Measurements from ENCODE around the gene GPM6B. TPM values are rescaled to one million over a fixed set of nuclear protein-coding genes. Genes with fewer than 3 reads are reported as not detected.

GPM6B gene
- total RNA-seq, 1 donor from 2014 or later = 6.2 TPM

DNA sequence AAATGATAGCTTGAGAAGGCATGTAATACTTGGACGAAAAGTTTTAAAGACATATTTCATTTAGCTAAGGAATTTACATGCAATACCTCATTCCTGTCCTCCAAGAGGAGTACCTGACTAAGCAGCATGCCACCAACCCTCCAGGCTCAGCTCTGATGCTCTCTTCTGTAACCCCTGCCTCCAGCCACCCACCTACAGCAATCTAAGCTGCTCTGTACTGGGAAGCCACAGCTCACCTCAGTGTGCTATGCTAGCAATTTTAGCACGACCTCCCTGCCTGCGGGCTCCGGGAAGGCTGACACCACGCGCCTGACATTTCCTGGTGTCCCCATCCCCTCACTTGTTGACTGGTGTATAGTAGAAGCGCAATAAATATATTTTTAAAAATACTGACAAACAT is 23.2 kb upstream of the GPM6B start:
- TF ChIP-seq, protein P1, sequence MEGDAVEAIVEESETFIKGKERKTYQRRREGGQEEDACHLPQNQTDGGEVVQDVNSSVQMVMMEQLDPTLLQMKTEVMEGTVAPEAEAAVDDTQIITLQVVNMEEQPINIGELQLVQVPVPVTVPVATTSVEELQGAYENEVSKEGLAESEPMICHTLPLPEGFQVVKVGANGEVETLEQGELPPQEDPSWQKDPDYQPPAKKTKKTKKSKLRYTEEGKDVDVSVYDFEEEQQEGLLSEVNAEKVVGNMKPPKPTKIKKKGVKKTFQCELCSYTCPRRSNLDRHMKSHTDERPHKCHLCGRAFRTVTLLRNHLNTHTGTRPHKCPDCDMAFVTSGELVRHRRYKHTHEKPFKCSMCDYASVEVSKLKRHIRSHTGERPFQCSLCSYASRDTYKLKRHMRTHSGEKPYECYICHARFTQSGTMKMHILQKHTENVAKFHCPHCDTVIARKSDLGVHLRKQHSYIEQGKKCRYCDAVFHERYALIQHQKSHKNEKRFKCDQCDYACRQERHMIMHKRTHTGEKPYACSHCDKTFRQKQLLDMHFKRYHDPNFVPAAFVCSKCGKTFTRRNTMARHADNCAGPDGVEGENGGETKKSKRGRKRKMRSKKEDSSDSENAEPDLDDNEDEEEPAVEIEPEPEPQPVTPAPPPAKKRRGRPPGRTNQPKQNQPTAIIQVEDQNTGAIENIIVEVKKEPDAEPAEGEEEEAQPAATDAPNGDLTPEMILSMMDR (IDR thresholded peaks at IDR 0.05; ENCODE audit: unreplicated experiment) = no peak
- H3K27me3 Mint-ChIP-seq (ENCODE audit: low read depth) = no peaks in the 10 kb centered on the region
- H3K4me1 Mint-ChIP-seq = peaks cover 16% of the 10 kb centered on the region
- no peaks in the 10 kb centered on the region for H3K36me3 Mint-ChIP-seq
- H3K9me3 Mint-ChIP-seq = peaks cover 42% of the 10 kb centered on the region
- no peak overlapping the region for H3K4me3 Mint-ChIP-seq
- DNase-seq (ENCODE audit: low spot score in 2 of 2, unreplicated experiment in 2 of 2) = no peak
- no peak overlapping the region for H3K27ac Mint-ChIP-seq

DNA sequence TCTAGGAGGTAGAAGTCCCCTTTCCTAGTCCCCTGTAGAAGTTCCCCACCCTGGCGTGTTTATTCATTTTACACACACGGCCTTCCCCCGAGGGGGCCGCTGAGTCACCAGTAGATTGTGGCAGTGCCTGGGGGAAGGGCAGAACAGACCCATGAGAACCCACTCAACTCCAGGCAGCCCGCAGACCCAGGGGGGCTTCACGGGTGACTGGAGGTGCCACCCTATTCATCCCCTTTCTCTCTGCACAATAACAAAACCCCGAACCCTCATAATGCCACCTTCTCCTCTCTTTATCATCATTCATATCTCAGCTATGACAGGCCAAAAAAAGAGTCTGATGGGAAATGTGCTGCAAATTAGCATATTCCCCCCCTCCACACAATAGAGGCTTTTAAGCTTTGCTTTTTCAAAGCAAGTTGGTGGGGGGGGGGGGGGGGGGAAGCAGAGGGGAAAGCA is 20.4 kb upstream of the GPM6B start:
- no peak for DNase-seq (ENCODE audit: low spot score in 2 of 2, unreplicated experiment in 2 of 2)
- H3K36me3 Mint-ChIP-seq = no peaks in the 10 kb centered on the region
- peaks cover 32% of the 10 kb centered on the region for H3K9me3 Mint-ChIP-seq
- TF ChIP-seq, protein P1 (IDR thresholded peaks at IDR 0.05; ENCODE audit: unreplicated experiment) = no peak
- H3K27me3 Mint-ChIP-seq (ENCODE audit: low read depth) = no peaks in the 10 kb centered on the region
- peaks cover 16% of the 10 kb centered on the region for H3K4me1 Mint-ChIP-seq
- H3K27ac Mint-ChIP-seq = no peak overlapping the region
- no peak overlapping the region for H3K4me3 Mint-ChIP-seq

- Mint-ChIP-seq H3K4me3 (no peak overlapping the region), H3K4me1 (peaks cover 16% of the 10 kb centered on the region), H3K27ac (no peak overlapping the region)
Observed at GRCh38 chrX:13836575-13836974, 19.7 kb upstream of the GPM6B start.

GRCh38 chrX:13835825-13836224 is 18.9 kb upstream of the GPM6B start:
- H3K9me3 Mint-ChIP-seq = peaks cover 29% of the 10 kb centered on the region
- no peak for DNase-seq (ENCODE audit: low spot score in 2 of 2, unreplicated experiment in 2 of 2)
- H3K27me3 Mint-ChIP-seq (ENCODE audit: low read depth) = no peaks in the 10 kb centered on the region
- no peak overlapping the region for H3K4me3 Mint-ChIP-seq
- no peak overlapping the region for H3K27ac Mint-ChIP-seq
- H3K4me1 Mint-ChIP-seq = peaks cover 16% of the 10 kb centered on the region
- H3K36me3 Mint-ChIP-seq = no peaks in the 10 kb centered on the region
- TF ChIP-seq, protein P1 (IDR thresholded peaks at IDR 0.05; ENCODE audit: unreplicated experiment) = no peak

More at GRCh38 chrX:13836575-13836974, 19.7 kb upstream of the GPM6B start:
- Mint-ChIP-seq H3K36me3 (no peaks in the 10 kb centered on the region), H3K27me3 (ENCODE audit: low read depth) (no peaks in the 10 kb centered on the region), H3K9me3 (peaks cover 26% of the 10 kb centered on the region)
- DNase-seq (ENCODE audit: low spot score in 2 of 2, unreplicated experiment in 2 of 2) = no peak
- TF ChIP-seq, protein P1 (IDR thresholded peaks at IDR 0.05; ENCODE audit: unreplicated experiment) = no peak

- Mint-ChIP-seq H3K36me3 (no peaks in the 10 kb centered on the region), H3K4me3 (no peak overlapping the region), H3K9me3 (peaks cover 23% of the 10 kb centered on the region), H3K4me1 (peaks cover 16% of the 10 kb centered on the region), H3K27ac (no peak overlapping the region), H3K27me3 (ENCODE audit: low read depth) (no peaks in the 10 kb centered on the region)
- TF ChIP-seq, protein P1 (IDR thresholded peaks at IDR 0.05; ENCODE audit: unreplicated experiment) = no peak
- no peak for DNase-seq (ENCODE audit: low spot score in 2 of 2, unreplicated experiment in 2 of 2)
Observed at GRCh38 chrX:13834355-13834754, 17.5 kb upstream of the GPM6B start.

DNA sequence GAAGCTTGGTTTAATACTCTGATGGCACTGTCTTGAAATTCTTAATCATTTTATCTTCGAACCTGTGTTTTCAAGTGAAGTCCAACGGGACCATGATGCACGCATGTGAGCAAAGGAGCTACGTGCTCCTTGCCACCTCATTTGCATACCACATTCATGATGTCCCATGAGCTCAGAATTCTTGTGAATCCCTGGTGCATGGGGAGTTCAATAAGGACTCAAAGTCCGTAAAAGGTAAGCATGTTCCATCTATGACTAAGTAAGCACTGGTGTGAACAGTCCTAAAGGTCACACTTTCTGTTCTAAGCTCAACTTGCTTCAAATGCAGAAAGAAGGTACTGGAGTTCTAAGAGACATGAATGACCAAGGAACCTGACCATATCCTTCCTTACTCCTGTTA is 13.1 kb upstream of the GPM6B start:
- no peaks in the 10 kb centered on the region for H3K27me3 Mint-ChIP-seq (ENCODE audit: low read depth)
- H3K9me3 Mint-ChIP-seq = peaks cover 32% of the 10 kb centered on the region
- H3K4me3 Mint-ChIP-seq = no peak overlapping the region

More for the DNA sequence above, 13.1 kb upstream of the GPM6B start:
- Mint-ChIP-seq H3K4me1 (no peaks in the 10 kb centered on the region), H3K36me3 (no peaks in the 10 kb centered on the region), H3K27ac (no peak overlapping the region)
- TF ChIP-seq, protein P1 (IDR thresholded peaks at IDR 0.05; ENCODE audit: unreplicated experiment) = no peak
- no peak for DNase-seq (ENCODE audit: low spot score in 2 of 2, unreplicated experiment in 2 of 2)

Data from mesothelial cell of epicardium (in vitro differentiated cells).